Measurements from ENCODE around the gene FBXL2. TPM values are rescaled to one million over a fixed set of nuclear protein-coding genes. Genes with fewer than 3 reads are reported as not detected.

FBXL2 gene
- polyA plus RNA-seq, 2 donors = 0.92 to 1.5 TPM

GRCh38 chr3:33246786-33247185 is 30.5 kb upstream of the FBXL2 start:
- Histone ChIP-seq H3K27ac (ENCODE audit: low read depth in 2 of 2, low read length in 1 of 2) (no peak overlapping the region), H3K4me1 (ENCODE audit: control insufficient read depth in 2 of 2, insufficient read depth in 2 of 2, low read length in 1 of 2) (no peaks in the 10 kb centered on the region), H3K9me3 (ENCODE audit: control insufficient read depth in 2 of 2, insufficient read depth in 1 of 2, low read depth in 1 of 2, low read length in 1 of 2) (peaks cover 0 to 2% of the 10 kb centered on the region in 2 donors), H3K27me3 (ENCODE audit: control insufficient read depth in 1 of 2, insufficient read depth in 2 of 2, low read length in 2 of 2) (no peaks in the 10 kb centered on the region), H3K36me3 (ENCODE audit: control insufficient read depth in 2 of 2, insufficient read depth in 2 of 2, low read length in 1 of 2) (no peaks in the 10 kb centered on the region), H3K4me3 (ENCODE audit: low read depth in 1 of 2, low read length in 2 of 2) (no peak overlapping the region)

- H3K27me3 ChIP-seq (ENCODE audit: control insufficient read depth in 1 of 2, insufficient read depth in 2 of 2, low read length in 2 of 2) = no peaks in the 10 kb centered on the region
- no peak overlapping the region for H3K27ac ChIP-seq (ENCODE audit: low read depth in 2 of 2, low read length in 1 of 2)
- H3K4me1 ChIP-seq (ENCODE audit: control insufficient read depth in 2 of 2, insufficient read depth in 2 of 2, low read length in 1 of 2) = no peaks in the 10 kb centered on the region
- WGBS, 2 donors = 34 to 41% methylated on average over 1 of the region's 1 CpG
- no peaks in the 10 kb centered on the region for H3K9me3 ChIP-seq (ENCODE audit: control insufficient read depth in 2 of 2, insufficient read depth in 1 of 2, low read depth in 1 of 2, low read length in 1 of 2)
- no peaks in the 10 kb centered on the region for H3K36me3 ChIP-seq (ENCODE audit: control insufficient read depth in 2 of 2, insufficient read depth in 2 of 2, low read length in 1 of 2)
- H3K4me3 ChIP-seq (ENCODE audit: low read depth in 1 of 2, low read length in 2 of 2) = no peak overlapping the region
These were observed 26.5 kb upstream of the FBXL2 start for GRCh38 chr3:33250712-33251111.

- WGBS, 2 donors = 66 to 70% methylated on average over 2 of the region's 2 CpGs
- Histone ChIP-seq H3K36me3 (ENCODE audit: control insufficient read depth in 2 of 2, insufficient read depth in 2 of 2, low read length in 1 of 2) (no peaks in the 10 kb centered on the region), H3K27me3 (ENCODE audit: control insufficient read depth in 1 of 2, insufficient read depth in 2 of 2, low read length in 2 of 2) (no peaks in the 10 kb centered on the region)
These were observed 21.0 kb upstream of the FBXL2 start for GRCh38 chr3:33256249-33256648.

GRCh38 chr3:33260104-33260503 is 17.1 kb upstream of the FBXL2 start:
- 86 to 92% methylated on average over 5 of the region's 5 CpGs for WGBS, 2 donors

More at GRCh38 chr3:33256249-33256648, 21.0 kb upstream of the FBXL2 start:
- no peak overlapping the region for H3K4me3 ChIP-seq (ENCODE audit: low read depth in 1 of 2, low read length in 2 of 2)
- H3K9me3 ChIP-seq (ENCODE audit: control insufficient read depth in 2 of 2, insufficient read depth in 1 of 2, low read depth in 1 of 2, low read length in 1 of 2) = no peaks in the 10 kb centered on the region
- H3K4me1 ChIP-seq (ENCODE audit: control insufficient read depth in 2 of 2, insufficient read depth in 2 of 2, low read length in 1 of 2) = no peaks in the 10 kb centered on the region
- no peak overlapping the region for H3K27ac ChIP-seq (ENCODE audit: low read depth in 2 of 2, low read length in 1 of 2)

GRCh38 chr3:33269385-33269784 is 7.9 kb upstream of the FBXL2 start:
- no peak overlapping the region for H3K4me3 ChIP-seq (ENCODE audit: low read depth in 1 of 2, low read length in 2 of 2)
- no peaks in the 10 kb centered on the region for H3K4me1 ChIP-seq (ENCODE audit: control insufficient read depth in 2 of 2, insufficient read depth in 2 of 2, low read length in 1 of 2)
- WGBS, 2 donors = 96% methylated on average over 3 of the region's 3 CpGs

More at GRCh38 chr3:33260104-33260503, 17.1 kb upstream of the FBXL2 start:
- H3K4me1 ChIP-seq (ENCODE audit: control insufficient read depth in 2 of 2, insufficient read depth in 2 of 2, low read length in 1 of 2) = no peaks in the 10 kb centered on the region
- H3K9me3 ChIP-seq (ENCODE audit: control insufficient read depth in 2 of 2, insufficient read depth in 1 of 2, low read depth in 1 of 2, low read length in 1 of 2) = no peaks in the 10 kb centered on the region
- H3K4me3 ChIP-seq (ENCODE audit: low read depth in 1 of 2, low read length in 2 of 2) = no peak overlapping the region
- no peaks in the 10 kb centered on the region for H3K27me3 ChIP-seq (ENCODE audit: control insufficient read depth in 1 of 2, insufficient read depth in 2 of 2, low read length in 2 of 2)
- H3K27ac ChIP-seq (ENCODE audit: low read depth in 2 of 2, low read length in 1 of 2) = no peak overlapping the region
- no peaks in the 10 kb centered on the region for H3K36me3 ChIP-seq (ENCODE audit: control insufficient read depth in 2 of 2, insufficient read depth in 2 of 2, low read length in 1 of 2)

GRCh38 chr3:33271324-33271723 is 5.9 kb upstream of the FBXL2 start:
- H3K9me3 ChIP-seq (ENCODE audit: control insufficient read depth in 2 of 2, insufficient read depth in 1 of 2, low read depth in 1 of 2, low read length in 1 of 2) = peaks cover 5 to 10% of the 10 kb centered on the region in 2 donors
- no peaks in the 10 kb centered on the region for H3K27me3 ChIP-seq (ENCODE audit: control insufficient read depth in 1 of 2, insufficient read depth in 2 of 2, low read length in 2 of 2)
- H3K4me1 ChIP-seq (ENCODE audit: control insufficient read depth in 2 of 2, insufficient read depth in 2 of 2, low read length in 1 of 2) = no peaks in the 10 kb centered on the region
- H3K4me3 ChIP-seq (ENCODE audit: low read depth in 1 of 2, low read length in 2 of 2) = no peak overlapping the region
- 84 to 88% methylated on average over 4 of the region's 4 CpGs for WGBS, 2 donors
- H3K36me3 ChIP-seq (ENCODE audit: control insufficient read depth in 2 of 2, insufficient read depth in 2 of 2, low read length in 1 of 2) = no peaks in the 10 kb centered on the region
- no peak overlapping the region for H3K27ac ChIP-seq (ENCODE audit: low read depth in 2 of 2, low read length in 1 of 2)

More at GRCh38 chr3:33269385-33269784, 7.9 kb upstream of the FBXL2 start:
- no peaks in the 10 kb centered on the region for H3K27me3 ChIP-seq (ENCODE audit: control insufficient read depth in 1 of 2, insufficient read depth in 2 of 2, low read length in 2 of 2)
- H3K36me3 ChIP-seq (ENCODE audit: control insufficient read depth in 2 of 2, insufficient read depth in 2 of 2, low read length in 1 of 2) = no peaks in the 10 kb centered on the region
- H3K9me3 ChIP-seq (ENCODE audit: control insufficient read depth in 2 of 2, insufficient read depth in 1 of 2, low read depth in 1 of 2, low read length in 1 of 2) = peaks cover 5 to 10% of the 10 kb centered on the region in 2 donors
- H3K27ac ChIP-seq (ENCODE audit: low read depth in 2 of 2, low read length in 1 of 2) = no peak overlapping the region

- H3K9me3 ChIP-seq (ENCODE audit: control insufficient read depth in 2 of 2, insufficient read depth in 1 of 2, low read depth in 1 of 2, low read length in 1 of 2) = peaks cover 5 to 7% of the 10 kb centered on the region in 2 donors
- no peaks in the 10 kb centered on the region for H3K4me1 ChIP-seq (ENCODE audit: control insufficient read depth in 2 of 2, insufficient read depth in 2 of 2, low read length in 1 of 2)
- H3K4me3 ChIP-seq (ENCODE audit: low read depth in 1 of 2, low read length in 2 of 2) = no peak overlapping the region
- H3K27ac ChIP-seq (ENCODE audit: low read depth in 2 of 2, low read length in 1 of 2) = no peak overlapping the region
- WGBS, 2 donors = 89 to 90% methylated on average over 3 of the region's 3 CpGs
- no peaks in the 10 kb centered on the region for H3K36me3 ChIP-seq (ENCODE audit: control insufficient read depth in 2 of 2, insufficient read depth in 2 of 2, low read length in 1 of 2)
- no peaks in the 10 kb centered on the region for H3K27me3 ChIP-seq (ENCODE audit: control insufficient read depth in 1 of 2, insufficient read depth in 2 of 2, low read length in 2 of 2)
These were observed 3.6 kb upstream of the FBXL2 start for GRCh38 chr3:33273628-33274027.

- Histone ChIP-seq H3K36me3 (ENCODE audit: control insufficient read depth in 2 of 2, insufficient read depth in 2 of 2, low read length in 1 of 2) (no peaks in the 10 kb centered on the region), H3K27me3 (ENCODE audit: control insufficient read depth in 1 of 2, insufficient read depth in 2 of 2, low read length in 2 of 2) (no peaks in the 10 kb centered on the region), H3K27ac (ENCODE audit: low read depth in 2 of 2, low read length in 1 of 2) (no peak overlapping the region), H3K4me1 (ENCODE audit: control insufficient read depth in 2 of 2, insufficient read depth in 2 of 2, low read length in 1 of 2) (no peaks in the 10 kb centered on the region), H3K9me3 (ENCODE audit: control insufficient read depth in 2 of 2, insufficient read depth in 1 of 2, low read depth in 1 of 2, low read length in 1 of 2) (no peaks in the 10 kb centered on the region), H3K4me3 (ENCODE audit: low read depth in 1 of 2, low read length in 2 of 2) (peak overlapping the region; percentile 43 to 71)
- WGBS, 2 donors = 12 to 14% methylated on average over 11 of the region's 11 CpGs
These were observed 921 bp downstream of the FBXL2 start for GRCh38 chr3:33278163-33278562.

- Histone ChIP-seq H3K36me3 (ENCODE audit: control insufficient read depth in 2 of 2, insufficient read depth in 2 of 2, low read length in 1 of 2) (no peaks in the 10 kb centered on the region), H3K4me1 (ENCODE audit: control insufficient read depth in 2 of 2, insufficient read depth in 2 of 2, low read length in 1 of 2) (no peaks in the 10 kb centered on the region), H3K9me3 (ENCODE audit: control insufficient read depth in 2 of 2, insufficient read depth in 1 of 2, low read depth in 1 of 2, low read length in 1 of 2) (no peaks in the 10 kb centered on the region), H3K4me3 (ENCODE audit: low read depth in 1 of 2, low read length in 2 of 2) (no peak overlapping the region), H3K27me3 (ENCODE audit: control insufficient read depth in 1 of 2, insufficient read depth in 2 of 2, low read length in 2 of 2) (no peaks in the 10 kb centered on the region), H3K27ac (ENCODE audit: low read depth in 2 of 2, low read length in 1 of 2) (no peak overlapping the region)
- WGBS, 2 donors = 85 to 88% methylated on average over 1 of the region's 1 CpG
These were observed 10.5 kb downstream of the FBXL2 start for GRCh38 chr3:33287672-33288282.

GRCh38 chr3:33299395-33300081 is 22.3 kb downstream of the FBXL2 start:
- peaks cover 3% of the 10 kb centered on the region in 2 donors for H3K4me1 ChIP-seq (ENCODE audit: control insufficient read depth in 2 of 2, insufficient read depth in 2 of 2, low read length in 1 of 2)
- no peaks in the 10 kb centered on the region for H3K27me3 ChIP-seq (ENCODE audit: control insufficient read depth in 1 of 2, insufficient read depth in 2 of 2, low read length in 2 of 2)
- H3K4me3 ChIP-seq (ENCODE audit: low read depth in 1 of 2, low read length in 2 of 2) = no peak overlapping the region
- WGBS, 2 donors = 61 to 68% methylated on average over 3 of the region's 3 CpGs
- no peaks in the 10 kb centered on the region for H3K36me3 ChIP-seq (ENCODE audit: control insufficient read depth in 2 of 2, insufficient read depth in 2 of 2, low read length in 1 of 2)
- H3K9me3 ChIP-seq (ENCODE audit: control insufficient read depth in 2 of 2, insufficient read depth in 1 of 2, low read depth in 1 of 2, low read length in 1 of 2) = no peaks in the 10 kb centered on the region
- H3K27ac ChIP-seq (ENCODE audit: low read depth in 2 of 2, low read length in 1 of 2) = peak overlapping the region in 1 of 2 donors; percentile 73

All from esophagus (tissue), 2 donors.